ENCODE data around the gene KDM4F. TPM values are rescaled to one million over a fixed set of nuclear protein-coding genes. Genes with fewer than 3 reads are reported as not detected.

Gene KDM4F
- total RNA-seq, 6 experiments from 2014 or later = not detected

GRCh38 chr11:95066716-95067038 is 17.5 kb downstream of the KDM4F start, which contains the start of gene SRSF8:
TSS of gene SRSF8 (plus strand) at chr11:95066919. CDS start at chr11:95067227, 308 bp downstream.
- H3K36me3 Mint-ChIP-seq (ENCODE audit: low read depth) = peaks cover 9% of the 10 kb centered on the region; the same call in 1 of the 2 replicates
- no peaks in the 10 kb centered on the region for H3K9me3 Mint-ChIP-seq
- peak within 1 kb of the TSS; percentile 97 for H3K27ac Mint-ChIP-seq
- peaks cover 29% of the 10 kb centered on the region for H3K4me1 Mint-ChIP-seq (ENCODE audit: low read depth)
- TF ChIP-seq CTCF (IDR thresholded peaks at IDR 0.05) = no peak
- DNase-seq = no peak
- peak within 1 kb of the TSS; percentile 100 for H3K4me3 Mint-ChIP-seq
- peaks cover 4% of the 10 kb centered on the region; the same call in 1 of the 2 replicates for H3K27me3 Mint-ChIP-seq (ENCODE audit: insufficient read depth)

DNA sequence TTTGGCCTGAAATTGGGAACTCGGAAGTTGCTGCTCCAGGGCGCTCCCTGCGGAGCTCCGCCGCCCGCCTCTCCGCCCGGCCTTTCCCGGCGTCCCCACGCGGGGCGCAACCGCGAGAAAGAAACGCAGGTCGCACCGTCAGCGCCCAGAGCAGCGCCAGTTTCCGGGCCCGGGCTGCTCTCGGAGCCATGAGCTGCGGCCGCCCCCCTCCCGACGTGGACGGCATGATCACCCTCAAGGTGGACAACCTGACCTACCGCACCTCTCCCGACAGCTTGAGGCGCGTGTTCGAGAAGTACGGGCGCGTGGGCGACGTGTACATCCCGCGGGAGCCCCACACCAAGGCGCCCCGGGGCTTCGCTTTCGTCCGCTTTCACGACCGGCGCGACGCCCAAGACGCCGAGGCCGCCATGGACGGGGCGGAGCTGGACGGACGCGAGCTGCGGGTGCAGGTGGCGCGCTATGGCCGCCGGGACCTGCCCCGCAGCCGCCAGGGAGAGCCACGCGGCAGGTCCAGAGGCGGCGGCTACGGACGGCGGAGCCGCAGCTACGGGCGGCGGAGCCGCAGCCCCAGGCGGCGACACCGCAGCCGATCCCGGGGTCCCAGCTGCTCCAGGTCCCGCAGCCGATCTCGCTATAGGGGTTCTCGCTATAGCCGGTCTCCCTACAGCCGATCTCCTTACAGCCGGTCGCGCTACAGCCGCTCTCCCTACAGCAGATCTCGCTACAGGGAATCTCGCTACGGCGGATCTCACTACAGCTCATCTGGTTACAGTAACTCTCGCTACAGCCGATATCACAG is 18.0 kb downstream of the KDM4F start:
- Mint-ChIP-seq H3K27ac (peak overlapping the region; percentile 97), H3K36me3 (ENCODE audit: low read depth) (peaks cover 9% of the 10 kb centered on the region; the same call in 1 of the 2 replicates), H3K27me3 (ENCODE audit: insufficient read depth) (peaks cover 4% of the 10 kb centered on the region; the same call in 1 of the 2 replicates), H3K9me3 (no peaks in the 10 kb centered on the region), H3K4me1 (ENCODE audit: low read depth) (peaks cover 29% of the 10 kb centered on the region), H3K4me3 (peak overlapping the region; percentile 100)
- peak; percentile 74 for DNase-seq
- TF ChIP-seq CTCF (IDR thresholded peaks at IDR 0.05) = peak; percentile 73

GRCh38 chr11:95067841-95068219 is 18.6 kb downstream of the KDM4F start:
- Mint-ChIP-seq H3K4me1 (ENCODE audit: low read depth) (peaks cover 29% of the 10 kb centered on the region), H3K27me3 (ENCODE audit: insufficient read depth) (peaks cover 4% of the 10 kb centered on the region; the same call in 1 of the 2 replicates), H3K4me3 (peak overlapping the region; percentile 100), H3K27ac (peak overlapping the region; percentile 97), H3K9me3 (no peaks in the 10 kb centered on the region), H3K36me3 (ENCODE audit: low read depth) (peaks cover 9% of the 10 kb centered on the region; the same call in 1 of the 2 replicates)
- DNase-seq = no peak
- no peak for TF ChIP-seq CTCF (IDR thresholded peaks at IDR 0.05)

DNA sequence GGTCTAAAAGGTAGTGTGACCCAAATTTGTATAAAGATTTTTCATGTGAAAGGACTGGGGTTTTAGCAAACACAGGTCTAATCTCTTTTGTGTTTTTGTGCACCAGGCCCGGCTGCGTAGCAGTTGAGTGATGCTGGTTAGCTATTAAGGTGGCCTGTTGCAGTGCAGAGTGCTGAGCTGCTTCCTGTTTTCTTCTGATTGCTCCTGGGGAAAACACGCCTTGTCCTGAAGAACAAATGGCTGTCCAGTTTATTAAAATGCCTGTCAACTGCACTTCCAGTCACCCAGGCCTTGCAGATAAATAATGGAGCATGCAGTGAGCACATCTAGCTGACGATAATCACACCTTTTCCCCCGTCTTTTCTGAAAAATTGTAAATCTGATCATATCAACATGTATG is 19.3 kb downstream of the KDM4F start:
- Mint-ChIP-seq H3K27ac (peak overlapping the region; percentile 97), H3K4me3 (peak overlapping the region; percentile 100), H3K4me1 (ENCODE audit: low read depth) (peaks cover 29% of the 10 kb centered on the region), H3K9me3 (no peaks in the 10 kb centered on the region), H3K36me3 (ENCODE audit: low read depth) (peaks cover 9% of the 10 kb centered on the region; the same call in 1 of the 2 replicates), H3K27me3 (ENCODE audit: insufficient read depth) (peaks cover 4% of the 10 kb centered on the region; the same call in 1 of the 2 replicates)
- peak; percentile 97 for DNase-seq
- TF ChIP-seq CTCF (IDR thresholded peaks at IDR 0.05) = no peak

DNA sequence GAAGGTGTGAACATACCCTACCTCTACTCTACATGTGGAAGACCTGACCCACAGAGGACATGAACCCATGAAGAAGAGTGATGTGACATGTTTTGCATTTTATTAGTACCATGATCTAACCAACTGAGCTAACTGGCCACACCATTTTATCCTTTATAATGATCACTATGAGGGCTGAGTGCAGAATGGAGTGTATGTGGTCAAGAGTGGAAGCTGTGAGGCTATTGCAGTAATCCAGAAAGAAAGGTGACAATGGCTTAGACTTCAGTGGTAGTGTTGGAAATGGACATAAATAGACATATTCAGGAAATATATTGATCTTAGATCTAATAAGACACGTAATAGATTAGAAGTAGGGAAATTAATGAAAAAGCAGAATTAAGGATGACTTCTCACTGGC is 21.2 kb downstream of the KDM4F start:
- Mint-ChIP-seq H3K27ac (0 out of 2 replicates have a peak overlapping the region, but pooled peaks have one; percentile 24), H3K9me3 (no peaks in the 10 kb centered on the region), H3K4me3 (no peak overlapping the region), H3K27me3 (ENCODE audit: insufficient read depth) (peaks cover 4% of the 10 kb centered on the region), H3K36me3 (ENCODE audit: low read depth) (peaks cover 9% of the 10 kb centered on the region; the same call in 1 of the 2 replicates), H3K4me1 (ENCODE audit: low read depth) (peaks cover 29% of the 10 kb centered on the region)
- no peak for DNase-seq
- TF ChIP-seq CTCF (IDR thresholded peaks at IDR 0.05) = no peak
